CD4-positive, alpha-beta T cell treated with Interleukin-4 for 4 hours (primary cell): ENCODE measurements around the gene FADS1.
A peak's percentile ranks its signal among the peaks of the same experiment; 100 is the strongest.

Experiments used
- DNase-seq: peaks from one replicate; pipeline ENCODE4 v3.0.0-alpha.2; 2020

Gene FADS1

DNA sequence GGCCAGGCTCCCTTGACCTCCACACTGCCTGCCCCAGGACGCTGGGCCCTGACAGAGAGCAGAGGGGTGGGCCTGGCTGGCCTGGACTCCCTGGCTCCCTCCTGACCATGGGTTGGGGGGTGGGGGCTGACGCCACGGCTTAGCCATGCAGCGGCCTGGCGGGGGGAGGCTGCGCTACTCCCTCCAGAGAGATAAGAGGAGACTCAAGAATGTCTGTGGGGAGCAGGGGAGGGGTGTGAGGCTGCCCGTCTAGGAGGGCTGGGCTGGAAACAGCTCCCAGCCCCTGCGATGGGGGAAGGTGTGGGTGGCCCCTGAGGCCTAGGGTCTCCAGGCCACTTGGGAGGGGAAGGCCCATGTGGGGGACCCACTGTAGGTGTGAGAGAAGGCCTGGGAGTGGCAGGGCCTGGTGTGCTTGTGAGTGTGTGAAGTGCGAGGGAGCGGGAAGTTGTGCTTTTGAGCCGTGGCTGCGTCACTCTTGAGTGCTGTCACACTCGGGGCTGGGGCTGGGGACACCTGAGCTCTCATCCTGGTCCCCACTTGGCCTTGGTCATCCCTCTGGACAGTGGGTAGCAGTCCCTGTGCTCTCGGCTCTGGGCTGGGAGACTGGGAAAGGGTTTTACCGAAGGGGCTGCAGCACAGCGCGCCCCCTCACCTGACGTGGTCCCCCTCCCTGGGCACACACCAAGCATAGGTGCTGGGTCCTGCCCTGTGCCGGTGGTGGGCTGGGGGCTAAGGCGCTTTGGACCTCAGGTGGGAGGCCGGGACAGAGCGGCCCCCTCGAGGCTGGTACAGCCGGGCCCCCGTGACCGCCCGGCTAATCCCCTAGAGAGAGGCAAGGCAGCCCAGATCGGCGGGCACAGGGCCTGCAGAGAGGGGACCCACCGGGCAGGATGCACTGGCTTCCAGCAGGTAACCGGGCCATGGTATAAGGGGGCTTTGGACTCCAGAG is 62.0 kb downstream of the FADS1 start:
- no peak for DNase-seq

DNA sequence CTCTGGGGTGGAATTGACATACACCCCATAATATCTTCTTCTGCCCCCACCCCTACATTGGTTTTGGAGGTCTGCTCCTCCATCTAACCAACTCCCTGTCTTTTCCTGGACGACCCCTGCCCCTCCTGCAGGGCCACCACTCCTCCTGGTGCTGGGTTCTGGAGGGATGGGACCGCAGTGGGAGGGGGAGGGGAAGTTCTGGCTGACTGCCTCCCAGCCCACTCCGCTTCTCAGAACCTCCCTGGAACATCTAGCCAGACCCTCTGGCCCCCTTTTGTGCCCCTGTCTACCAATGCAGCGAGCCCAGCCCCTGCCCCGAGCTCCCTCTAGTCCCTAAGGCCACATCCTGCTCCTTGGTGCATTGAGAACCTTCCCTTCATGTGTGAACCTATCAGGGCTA is 63.1 kb downstream of the FADS1 start:
- no peak for DNase-seq

- no peak for DNase-seq
Measured at GRCh38 chr11:61752925-61753521, 63.8 kb downstream of the FADS1 start.

DNA sequence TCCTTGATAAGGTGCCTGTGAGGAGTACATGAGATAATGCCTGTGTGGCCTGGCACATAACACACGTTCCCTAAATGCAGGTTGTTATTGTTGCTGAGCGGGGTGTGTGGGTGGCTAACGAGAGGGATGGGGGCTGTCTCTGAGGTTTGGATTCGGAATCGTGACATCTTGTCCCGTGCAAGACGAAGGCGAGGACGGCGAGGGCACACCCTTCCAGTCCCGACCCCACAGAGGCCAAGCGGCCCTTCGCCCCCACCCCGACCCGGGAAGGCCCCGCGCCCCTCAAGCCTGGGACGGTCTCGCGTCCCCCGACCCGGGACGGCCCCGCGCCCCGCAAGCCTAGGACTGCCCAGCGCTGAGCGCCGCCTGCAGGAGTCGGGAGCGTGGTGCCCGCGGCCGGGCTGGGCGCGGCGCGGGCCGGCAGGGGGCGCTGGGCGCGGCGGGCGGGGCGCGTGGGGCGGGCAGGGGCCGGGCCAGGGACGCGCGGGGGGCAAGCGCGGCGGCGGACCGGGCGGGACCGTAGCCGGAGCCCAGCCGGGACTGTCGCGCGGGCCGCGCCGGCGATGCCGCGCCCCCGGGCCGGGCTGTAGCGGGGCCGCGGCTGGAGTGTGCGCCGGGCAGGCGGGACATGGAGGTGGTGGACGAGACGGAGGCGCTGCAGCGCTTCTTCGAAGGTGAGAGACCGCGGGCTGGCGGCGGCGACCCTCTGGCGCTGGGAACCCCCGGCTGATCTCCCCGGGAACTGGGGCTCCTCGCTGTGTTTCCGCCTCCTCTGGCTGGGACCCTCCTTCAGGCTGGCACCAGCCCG is 64.5 kb downstream of the FADS1 start, which contains the start of gene MYRF:
Gene MYRF, plus strand, starts transcription at position 520 of the 808 bp plus-strand sequence. Its CDS starts 109 bp downstream, at position 629.
- DNase-seq = peak; percentile 19

- no peak for DNase-seq
Measured at GRCh38 chr11:61751384-61751783, 65.4 kb downstream of the FADS1 start.

DNA sequence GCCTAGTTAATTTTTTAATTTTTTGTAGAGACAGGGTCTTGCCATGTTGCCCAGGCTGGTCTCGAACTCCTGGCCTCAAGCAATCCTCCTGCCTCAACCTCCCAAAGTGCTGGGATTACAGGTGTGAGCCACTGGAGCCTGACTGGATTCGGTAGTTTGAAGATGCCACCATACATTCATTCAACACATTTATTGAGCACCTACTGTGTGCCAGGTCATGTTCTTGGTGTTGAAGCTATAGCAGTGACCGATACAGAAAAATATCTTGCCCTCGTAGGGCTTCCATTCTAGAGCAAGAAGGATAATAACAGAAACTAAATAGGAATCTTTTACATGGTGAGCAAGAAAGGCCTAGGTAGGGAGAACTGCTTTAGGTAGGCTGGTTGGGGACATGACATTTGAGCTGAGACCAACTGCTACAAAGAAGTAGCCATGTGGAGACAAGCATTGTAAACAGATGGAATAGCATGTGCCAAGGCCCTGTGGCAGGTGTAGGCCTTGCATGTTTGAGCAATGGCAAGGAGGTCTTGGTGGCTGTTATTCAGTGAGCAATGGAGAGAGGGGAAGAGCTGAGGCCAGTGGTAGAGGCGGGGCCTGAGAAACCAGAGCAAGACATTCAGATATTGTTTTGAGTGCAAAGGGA is 66.1 kb downstream of the FADS1 start:
- DNase-seq = no peak
